ENCODE measurements around the gene DSCAM.

- no peak for TF ChIP-seq CTCF (IDR thresholded peaks at IDR 0.05)
- TF ChIP-seq POLR2A (IDR thresholded peaks at IDR 0.05) = no peak
Observed at GRCh38 chr21:40847951-40848350, 993 bp upstream of the DSCAM start.
